NOMO-1 treated with dmso at 0.1 percent for 144 hours (cell line): ENCODE data around the gene CLIP1.
"Not testable (repeated sequence)": the region's sequence is repeated elsewhere in the genome, so short reads cannot be mapped to it uniquely, and the experiment has no call there.

Experiments
- DNase-seq: peaks from one replicate; lab custom pipeline; 2025; ENCODE audit not compliant: unreplicated experiment; lab: John Stamatoyannopoulos, UW

The CLIP1 gene

DNA sequence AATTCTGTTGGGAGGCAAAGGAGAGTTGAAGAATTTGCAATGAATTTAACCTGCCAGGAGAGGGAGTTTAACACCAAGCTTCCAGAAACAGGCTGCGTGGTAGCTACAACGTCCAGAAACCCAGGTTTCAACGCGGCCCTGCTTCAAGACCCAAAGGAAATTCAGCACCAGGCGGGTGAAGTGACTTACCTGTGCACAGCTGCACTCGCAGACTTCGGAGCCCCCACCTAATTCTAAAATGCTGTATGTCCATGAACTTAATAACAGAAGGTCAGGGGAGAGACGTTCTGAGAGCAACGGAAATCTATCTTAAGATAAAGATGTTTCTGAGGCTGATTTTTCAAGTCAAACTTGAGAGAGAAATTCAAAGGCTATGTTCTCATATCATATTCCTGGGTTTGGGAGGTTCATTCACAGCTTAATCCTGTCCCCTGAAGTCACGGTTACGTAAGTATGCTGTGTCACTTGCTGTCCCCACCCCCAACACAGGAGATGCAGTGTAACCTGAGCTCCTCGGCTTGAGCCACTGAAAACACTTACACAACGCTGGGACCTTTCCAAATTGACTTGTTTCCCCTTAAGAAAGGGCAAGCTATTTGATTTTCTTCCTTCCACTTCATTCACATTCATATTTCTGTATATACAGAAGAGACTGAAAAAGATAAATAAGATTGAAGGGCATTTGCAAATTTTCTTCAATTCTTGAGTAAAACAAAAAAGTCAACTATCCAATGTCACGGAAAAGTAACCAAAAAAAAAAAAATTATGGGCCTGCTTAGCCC, 22.7 kb downstream of the CLIP1 start:
- peak; percentile 42 for DNase-seq

DNA sequence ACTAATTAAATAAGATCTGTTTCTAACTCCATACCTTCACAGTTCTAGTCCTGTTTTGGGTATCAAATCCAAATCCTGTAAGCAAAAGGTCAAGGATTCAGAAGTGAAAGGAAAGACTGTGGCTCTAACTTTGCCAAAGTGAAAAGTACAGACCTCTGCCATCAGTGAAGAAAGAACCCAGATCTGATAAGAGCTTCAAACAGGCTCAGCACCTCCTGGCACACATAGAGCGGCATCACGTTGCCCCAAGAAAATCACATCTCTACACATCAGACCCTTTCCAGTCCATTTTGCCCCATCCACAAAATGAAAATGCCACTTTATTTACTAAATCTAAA, 23.2 kb downstream of the CLIP1 start:
- no peak for DNase-seq

DNA sequence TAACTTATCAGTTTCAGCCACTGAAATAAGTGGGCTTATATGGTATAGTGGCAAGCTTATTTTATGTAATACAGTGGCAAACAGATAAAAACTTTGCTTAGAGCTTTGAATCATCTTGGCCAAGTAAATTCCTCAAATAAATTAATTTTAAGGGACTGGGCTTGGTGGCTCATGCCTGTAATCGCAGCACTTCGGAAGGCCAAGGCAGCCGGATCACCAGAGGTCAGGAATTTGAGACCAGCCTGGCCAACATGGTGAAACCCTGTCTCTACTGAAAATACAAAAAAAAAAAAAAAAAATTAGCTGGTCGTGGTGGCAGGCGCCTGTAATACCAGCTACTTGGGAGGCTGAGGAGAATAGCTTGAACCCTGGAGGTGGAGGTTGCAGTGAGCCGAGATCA, 24.5 kb downstream of the CLIP1 start:
- DNase-seq, result not testable (repeated sequence)

DNA sequence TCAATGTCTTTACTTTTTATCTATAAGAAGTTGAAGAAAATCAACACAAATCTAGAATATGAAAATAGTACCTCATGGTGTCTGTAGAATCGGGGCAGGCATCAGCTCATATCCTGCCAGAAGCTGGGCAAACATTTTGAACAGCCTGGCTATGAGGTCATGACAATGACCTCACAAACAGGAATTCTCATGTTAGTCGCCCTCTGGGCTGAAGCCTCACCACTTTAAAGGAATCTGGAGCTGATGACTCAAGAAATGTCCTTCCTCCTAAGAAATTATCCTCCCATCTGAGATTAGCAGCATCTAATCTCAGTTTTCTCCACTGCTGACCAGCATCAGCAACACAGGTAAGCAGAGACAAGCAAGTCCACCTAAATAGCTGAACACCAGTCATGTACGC, 27.1 kb downstream of the CLIP1 start:
- no peak for DNase-seq

DNA sequence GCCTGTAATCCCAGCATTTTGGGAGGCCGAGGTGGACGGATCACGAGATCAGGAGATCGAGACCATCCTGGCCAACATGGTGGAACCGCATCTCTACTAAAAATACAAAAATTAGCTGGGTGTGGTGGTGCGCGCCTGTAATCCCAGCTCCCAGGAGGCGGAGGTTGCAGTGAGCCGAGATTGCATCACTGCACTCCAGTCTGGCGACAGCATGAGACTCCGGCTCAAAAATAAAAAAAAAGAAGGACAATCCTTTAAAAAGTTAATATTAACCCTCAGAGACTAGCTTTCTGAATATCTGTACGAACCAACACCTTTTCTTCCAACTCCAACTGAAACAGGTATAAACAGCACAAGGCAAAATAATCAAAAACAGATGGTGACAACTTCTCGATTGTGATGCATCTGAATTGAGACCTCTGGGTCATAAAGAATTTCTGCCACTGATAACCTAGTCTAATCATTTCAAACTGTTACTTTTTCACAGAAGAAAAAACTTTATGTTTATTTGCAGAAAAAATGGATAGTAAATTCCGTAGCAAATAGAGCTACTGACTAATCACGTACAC, 27.8 kb downstream of the CLIP1 start:
- DNase-seq, result no peak

DNA sequence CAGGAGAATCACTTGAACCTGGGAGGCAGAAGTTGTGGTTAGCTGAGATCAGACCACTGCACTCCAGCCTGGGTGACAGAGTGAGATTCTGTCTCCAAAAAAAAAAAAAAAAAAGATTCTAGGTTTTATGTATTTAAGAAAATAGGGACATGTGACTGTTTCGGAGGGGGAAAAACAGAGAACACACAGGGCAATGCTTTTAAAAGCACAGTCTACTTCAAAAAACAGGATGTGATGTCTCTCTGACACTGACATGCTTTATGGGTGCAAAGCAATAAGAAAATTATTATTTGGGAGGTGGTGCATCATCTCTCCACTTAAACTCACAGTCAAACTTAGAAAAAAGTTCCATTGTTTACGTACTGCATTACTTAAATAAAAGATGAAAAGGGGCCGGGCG, 28.7 kb downstream of the CLIP1 start:
- no peak for DNase-seq

DNA sequence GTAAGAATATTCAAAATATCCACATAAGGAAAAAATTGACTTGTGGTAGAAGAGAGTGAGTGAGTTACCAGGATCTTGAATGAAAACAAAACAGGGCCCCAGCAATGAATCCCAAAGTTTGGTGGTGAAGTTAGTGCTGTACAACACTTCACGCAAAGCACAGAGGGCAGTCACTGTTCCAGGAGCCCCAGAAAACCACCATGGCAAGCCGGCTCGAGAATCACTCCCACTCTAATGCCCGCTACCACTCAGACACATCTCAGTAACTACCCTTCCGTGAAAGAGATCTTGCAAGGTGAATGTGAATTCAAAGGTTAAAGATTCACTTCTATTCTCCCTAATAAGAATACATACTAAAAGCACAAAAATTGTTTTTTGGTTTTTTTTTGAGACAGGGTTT, 30.1 kb downstream of the CLIP1 start:
- no peak for DNase-seq

DNA sequence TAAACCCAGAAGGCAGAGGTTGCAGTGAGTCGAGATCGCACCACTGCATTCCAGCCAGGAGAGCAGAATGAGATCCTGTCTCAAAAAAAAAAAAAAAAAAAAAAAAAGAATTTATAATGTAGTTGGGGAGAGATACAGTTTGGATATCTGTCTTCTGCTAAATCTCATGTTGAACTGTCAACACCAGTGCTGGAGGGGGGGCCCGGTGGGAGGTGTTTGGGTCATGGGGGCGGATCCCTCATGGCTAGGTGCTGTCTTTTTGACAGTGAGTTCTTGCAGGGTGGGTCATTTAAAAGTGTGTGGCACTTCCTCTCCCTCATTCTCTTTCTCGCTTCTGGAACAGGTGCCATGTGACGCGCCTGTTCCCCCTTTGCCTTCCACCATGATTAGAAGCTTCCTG, 32.8 kb downstream of the CLIP1 start:
- DNase-seq, result no peak

DNA sequence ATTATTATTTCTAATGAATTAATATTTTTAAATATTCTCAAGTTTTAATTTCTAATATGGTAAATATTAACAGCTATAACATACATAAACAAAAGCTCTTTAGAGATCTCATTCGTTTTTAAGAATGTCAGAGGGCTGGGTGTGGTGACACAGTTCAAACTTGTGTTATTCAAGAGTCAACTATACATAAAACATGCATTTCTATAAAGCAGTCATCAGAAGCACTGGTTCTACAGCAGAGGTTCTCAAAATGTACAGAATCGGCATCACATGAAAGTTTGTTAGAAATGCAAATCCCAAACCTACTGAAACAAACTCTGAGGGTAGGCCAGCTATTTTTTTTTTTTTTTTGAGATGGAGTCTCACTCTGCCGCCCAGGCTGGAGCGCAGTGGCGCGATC, 34.6 kb downstream of the CLIP1 start:
- DNase-seq, result no peak

DNA sequence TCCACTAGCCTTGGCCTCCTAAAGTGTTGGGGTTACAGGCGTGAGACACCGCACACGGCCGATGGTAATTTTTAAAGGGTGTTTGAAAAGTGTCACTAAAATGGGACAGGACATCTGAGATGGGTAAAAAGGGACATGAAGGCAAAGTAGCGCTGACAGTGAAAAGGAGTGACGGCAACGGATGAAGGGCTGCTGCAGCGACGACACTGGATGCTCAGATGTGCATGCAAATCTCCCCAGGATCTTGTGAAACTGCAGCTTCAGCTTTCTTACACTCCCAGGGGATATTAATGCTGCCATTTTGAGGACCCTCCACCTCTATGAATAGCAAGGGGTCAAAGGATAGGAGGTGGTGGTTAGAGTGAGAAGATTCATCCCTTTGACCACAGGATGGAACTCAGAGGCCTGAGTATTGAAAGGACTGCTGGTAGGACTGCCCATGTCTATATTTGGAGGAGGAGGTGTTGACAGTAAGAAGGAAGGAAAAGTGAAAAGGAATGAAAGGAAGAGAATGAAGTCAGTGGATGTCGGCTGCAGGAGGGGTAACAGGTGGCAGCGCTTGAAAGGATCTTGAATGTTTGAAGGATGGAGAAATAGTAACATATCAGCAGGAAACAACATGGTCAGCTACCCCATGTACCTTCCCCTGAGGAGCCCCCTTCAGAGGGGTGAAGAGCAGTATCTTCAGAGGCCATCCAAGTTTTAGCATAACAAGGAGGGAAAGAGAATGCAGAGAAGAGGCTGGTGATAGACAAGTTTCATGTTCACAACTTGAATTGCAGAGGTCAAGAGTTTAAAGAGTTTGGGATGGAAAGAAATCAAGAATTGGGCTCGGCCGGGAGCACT, 37.1 kb downstream of the CLIP1 start:
- DNase-seq, result no peak

DNA sequence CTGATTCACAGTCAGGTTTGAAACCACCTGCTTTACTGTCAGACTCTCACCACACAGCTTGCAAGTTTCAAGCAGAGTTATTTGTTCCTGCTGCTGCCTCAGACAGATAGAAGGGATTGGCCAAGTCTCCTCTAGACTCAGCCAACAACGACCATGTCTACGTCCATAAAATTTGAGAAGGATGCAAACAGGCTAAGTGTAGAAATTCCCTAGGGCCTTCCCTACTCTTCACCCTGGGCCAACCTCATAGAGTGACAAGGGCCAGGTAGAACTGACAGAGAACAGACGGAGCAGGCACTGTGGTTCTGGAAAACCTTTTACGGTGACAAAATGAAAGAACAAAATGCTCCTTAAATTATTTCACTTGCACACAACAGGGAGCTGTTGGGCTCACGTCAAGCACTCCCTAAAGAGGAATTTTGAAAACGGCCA, 39.5 kb downstream of the CLIP1 start:
- DNase-seq, result no peak

DNA sequence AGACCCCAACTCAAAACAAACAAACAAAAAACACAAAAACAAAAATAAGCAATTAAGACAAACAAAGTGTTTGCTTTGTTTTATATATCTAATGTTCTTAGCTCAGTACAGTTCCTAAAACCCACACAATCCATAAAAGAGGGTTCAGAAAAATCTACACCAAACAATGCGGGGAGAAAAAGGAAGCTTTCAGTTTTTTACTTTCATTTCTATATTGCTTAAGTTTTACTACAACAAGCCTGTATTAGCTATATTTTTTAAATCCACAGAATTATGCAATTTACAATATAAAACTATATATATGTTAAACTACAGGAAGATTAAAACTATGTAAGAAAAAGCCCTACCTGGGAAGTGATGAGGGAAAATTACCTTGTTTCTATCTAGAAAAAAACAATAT, 41.4 kb downstream of the CLIP1 start:
- DNase-seq, result no peak

DNA sequence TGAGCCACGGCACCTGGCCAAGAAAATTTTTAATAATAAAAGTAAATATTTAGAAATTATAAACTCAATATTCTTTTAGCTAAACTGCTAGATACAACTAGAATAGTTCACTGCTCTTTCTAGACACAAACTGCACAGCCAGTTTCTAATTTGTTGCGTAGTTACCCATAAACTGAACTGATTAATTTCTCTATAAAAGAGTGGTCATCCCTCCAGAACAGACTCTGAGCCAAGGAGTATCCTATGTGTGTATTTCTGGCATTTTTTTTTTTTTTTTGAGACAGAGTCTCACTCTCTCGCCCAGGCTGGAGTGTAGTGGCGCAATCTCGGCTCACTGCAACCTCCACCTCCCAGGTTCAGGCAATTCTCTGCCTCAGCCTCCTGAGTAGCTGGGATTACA, 45.7 kb downstream of the CLIP1 start:
- not testable (repeated sequence) for DNase-seq

DNA sequence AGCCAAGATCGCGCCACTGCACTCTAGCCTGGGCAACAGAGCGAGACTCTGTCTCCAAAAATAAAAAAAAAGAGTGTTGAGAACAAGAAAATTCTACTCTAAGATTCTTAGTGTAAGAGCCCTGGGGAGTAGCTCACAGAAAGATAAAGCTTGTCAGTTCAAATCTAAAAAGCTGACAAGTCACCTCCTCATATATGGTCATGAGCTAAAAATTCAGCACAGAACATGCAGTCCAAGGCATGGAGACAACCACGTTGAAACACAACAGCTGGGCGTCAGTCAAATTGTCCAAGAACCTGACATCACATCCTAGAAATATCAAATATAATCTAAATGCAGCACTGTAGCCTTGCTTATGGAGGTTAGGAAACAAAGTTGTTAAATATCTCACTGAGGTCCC, 47.8 kb downstream of the CLIP1 start:
- no peak for DNase-seq

DNA sequence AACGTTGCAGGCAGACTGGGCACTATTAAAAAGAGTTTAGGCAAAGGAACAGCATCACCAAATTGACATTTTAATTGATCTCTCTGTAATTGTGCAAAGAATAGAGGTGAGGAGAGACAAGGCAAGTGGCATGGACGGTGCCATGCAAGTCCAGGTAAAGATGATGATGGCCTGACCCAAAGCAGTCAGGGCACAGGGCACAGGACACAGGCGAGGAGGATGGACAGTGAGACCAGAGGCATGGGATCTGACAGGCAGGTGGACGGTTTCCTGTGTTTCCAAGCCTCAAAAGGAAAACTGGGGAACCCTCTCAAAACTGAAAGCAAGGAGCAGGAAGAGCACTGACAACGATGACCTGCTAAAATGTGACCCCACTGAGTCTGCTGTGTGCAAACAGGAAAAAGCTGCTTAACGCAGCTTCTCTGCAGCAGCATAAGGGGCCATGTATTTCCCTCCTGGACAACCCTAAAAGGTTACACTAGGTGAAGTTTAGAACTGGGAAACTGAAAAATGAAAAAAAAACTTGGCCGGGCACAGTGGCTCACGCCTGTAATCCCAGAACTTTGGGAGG, 50.9 kb downstream of the CLIP1 start:
- DNase-seq, result no peak

DNA sequence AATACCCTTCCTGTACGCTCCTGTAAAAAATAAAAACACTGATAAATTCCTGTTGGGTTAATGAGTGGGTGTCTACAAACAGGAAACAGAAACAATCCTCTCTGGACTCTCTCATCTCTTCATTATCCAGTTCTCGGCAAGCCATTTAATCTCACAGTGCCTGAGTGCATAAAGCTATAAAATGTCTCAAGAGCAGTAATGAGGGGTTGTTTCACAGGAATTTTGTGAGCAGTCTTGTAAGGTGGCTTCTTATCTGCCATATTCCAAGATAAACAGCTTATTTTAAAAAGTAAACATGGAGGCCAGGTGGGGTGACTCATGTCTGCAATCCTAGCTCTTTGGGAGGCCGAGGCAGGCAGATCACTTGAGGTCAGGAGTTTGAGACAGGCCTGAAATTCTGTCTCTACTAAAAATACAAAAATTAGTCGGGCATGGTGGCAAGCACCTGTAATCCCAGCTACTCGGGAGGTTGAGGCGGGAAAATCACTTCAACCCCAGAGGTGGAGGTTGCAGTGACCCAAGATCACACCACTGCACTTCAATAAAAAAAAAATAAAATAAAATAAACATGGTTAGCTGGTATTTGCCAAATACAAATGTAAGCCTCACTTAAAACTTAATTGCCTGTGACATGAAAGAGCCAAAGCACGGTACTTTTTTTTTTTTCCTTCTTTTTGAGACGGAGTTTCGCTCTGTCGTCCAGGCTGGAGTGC, 54.0 kb downstream of the CLIP1 start:
- no peak for DNase-seq

DNA sequence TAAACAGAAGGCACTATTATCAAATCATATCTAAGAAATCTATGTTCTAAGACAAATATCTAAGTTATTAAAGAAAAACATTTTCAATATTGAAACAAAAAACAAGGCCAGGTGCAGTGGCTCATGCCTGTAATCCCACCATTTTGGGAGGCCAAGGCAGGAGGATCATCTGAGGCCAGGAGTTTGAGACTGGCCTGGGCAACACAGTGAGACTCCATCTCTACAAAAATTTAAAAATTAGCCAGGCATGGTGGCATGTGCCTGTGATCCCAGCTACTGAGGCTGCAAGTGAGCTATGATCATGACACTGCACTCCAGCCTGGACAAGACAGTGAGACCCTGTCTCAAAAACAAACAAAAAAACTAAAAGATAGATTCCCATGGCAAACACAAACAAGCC, 54.8 kb downstream of the CLIP1 start:
- not testable (repeated sequence) for DNase-seq

DNA sequence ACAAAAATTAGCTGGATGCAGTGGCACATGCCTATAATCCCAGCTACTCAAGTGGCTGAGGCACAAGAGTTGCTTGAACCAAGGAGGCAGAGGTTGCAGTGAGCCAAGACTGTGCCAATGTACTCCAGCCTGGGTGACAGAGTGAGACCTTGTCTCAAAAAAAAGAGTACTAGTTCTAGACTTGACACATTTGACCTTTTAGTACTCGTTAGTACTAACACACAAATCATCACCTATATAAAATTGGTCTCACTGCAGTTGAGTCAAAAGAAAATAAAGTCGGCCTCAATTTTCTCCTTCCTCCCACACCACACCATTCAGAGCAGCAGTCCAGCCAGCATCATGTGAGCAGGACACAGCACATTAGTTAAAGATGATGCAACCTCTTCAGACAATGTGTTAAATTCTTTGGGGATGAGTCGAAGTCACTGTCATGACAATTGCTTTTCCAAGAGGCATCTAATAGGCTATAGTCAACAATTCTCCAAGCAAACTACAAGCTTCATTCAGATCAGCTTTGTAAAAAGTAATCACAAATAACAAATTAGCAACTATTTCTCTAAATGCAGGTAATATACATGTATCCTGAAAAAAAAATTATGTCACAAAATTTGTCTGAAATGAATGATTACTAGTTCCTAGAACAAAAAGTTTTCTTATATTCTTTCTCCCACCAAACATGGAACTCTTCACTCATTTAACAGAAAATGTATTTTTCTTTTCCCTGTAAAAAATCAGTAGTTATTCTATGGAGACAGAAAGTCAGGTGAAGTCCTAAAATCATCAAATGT, 55.6 kb downstream of the CLIP1 start:
- peak; percentile 9 for DNase-seq

DNA sequence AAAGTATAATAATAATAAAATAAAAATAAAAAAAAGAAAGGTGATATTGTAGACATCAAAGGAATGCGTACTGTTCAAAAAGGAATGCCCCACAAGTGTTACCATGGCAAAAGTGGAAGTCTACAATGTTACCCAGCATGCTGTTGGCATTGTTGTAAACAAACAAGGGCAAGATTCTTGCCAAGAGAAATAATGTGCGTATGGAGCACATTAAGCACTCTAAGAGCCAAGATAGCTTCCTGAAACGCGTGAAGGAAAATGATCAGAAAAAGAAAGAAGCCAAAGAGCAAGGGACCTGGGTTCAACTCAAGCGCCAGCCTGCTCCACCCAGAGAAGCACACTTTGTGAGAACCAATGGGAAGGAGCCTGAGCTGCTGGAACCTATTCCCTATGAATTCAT, 57.2 kb downstream of the CLIP1 start:
- DNase-seq, result not testable (repeated sequence)

DNA sequence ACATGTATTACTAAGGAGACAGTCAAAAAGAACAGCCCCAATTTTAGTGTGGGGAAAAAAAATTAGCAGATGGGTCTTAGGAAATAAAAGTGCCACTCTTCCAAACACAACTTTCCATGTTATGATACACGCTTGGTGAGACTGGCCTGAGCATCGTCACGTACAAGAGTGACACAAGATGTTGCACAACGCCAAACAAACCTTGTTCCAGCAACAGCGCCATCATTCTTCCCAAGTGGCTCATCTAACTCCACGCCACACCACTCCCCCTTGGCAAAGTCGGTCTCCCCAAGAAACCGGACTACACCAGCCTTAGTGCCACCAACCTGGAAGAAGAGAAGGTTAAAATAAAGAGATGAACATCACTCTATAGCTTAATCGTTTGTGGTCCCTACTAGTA, 58.7 kb downstream of the CLIP1 start:
- no peak for DNase-seq
